Activated T-helper 1 cell treated with anti-CD3 and anti-CD28 coated beads, Interleukin-2, amount 50 U/mL, for 16 hours (primary cell): ENCODE results near the gene FRMPD4.

Experiments
- DNase-seq, 2 donors: peaks; one replicate each; pipeline ENCODE4 v3.0.0-alpha.2; 2020; ENCODE audit warnings: low read depth in 1 of 2, low spot score in 1 of 2

FRMPD4 gene

DNA sequence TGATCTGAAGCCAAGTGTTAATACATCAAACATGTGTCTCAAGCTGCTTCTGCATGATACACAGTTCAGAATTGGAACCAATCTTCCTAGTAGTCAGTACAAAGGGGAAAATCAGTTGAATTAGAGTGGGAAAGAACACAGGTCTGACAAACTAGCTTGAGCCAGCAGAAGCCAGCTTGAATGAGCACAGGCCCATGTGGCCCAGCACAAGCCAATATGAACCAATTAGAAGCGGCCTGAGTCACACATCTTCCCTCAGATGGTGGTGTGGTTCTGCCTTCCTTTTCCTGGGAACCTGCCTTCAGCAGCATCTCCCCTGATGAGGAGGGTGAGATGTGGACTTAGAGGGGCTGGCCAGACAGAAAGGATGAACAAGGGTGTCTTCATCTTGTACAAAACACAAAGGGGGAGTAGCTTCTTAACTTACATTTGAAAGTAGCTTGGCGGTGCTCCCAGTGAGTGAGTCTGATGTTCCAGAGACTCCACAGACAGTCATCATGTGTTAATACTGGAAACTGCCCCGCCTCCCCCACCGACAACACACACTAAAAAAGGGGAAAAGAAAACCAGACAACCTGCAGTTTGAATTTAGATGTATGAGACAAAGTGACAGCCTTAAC is 72.0 kb downstream of the FRMPD4 start:
- DNase-seq: no peak

DNA sequence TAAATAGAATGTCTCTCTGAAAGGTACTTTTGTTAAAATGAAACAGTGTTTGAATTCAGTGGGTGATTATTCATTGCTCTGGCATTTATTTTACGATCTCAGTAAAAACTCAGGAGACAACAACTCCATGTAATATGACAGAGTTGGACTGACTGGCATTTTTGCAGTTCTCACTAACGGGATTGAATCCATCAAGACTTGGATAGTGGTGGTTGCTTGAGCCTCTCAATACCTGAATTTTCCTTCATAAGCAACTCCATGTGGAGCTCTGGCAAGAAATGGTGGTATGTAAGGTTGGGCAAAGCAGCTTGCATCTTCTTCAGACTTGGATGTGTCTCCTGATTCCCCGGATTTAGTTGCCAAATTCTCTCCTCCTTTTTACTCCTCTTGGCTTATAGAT is 72.7 kb downstream of the FRMPD4 start:
- no peak for DNase-seq

DNA sequence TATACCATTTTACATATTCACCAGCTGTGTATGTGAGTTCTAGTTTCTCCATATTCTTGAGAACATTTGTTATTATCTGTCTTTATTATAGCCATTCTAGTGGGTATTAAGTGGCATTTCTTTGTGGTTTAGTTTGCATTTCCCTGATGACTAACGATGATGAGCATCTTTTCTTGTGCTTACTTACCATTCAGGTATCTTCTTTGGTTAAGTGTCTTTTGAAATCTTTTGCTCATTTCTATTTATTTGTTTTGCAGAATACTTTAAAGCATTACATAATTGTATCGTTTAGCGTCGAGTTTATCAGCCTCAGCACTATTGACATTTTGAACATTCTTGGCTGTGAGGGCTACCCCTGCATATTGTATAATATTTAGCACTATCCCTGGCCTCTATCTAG is 85.4 kb downstream of the FRMPD4 start:
- no peak for DNase-seq

DNA sequence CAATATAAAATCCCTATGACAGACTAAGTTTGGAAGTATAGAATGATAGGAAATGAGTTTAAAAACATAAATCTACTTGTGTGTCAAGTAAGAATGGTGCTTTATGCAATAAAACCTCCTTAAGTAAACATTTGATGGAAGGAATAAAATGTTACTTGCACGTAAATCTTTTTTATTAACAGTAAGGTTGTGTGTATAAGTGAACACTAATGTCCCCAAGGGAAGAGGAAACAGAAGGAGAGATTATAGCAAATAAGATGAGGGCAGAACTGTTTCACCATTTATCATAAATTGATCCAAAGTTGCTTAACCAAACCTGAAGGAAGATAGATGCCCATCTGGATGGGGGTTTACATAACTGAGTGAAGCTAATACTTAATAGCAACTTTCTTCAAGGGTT is 86.8 kb downstream of the FRMPD4 start:
- no peak for DNase-seq

DNA sequence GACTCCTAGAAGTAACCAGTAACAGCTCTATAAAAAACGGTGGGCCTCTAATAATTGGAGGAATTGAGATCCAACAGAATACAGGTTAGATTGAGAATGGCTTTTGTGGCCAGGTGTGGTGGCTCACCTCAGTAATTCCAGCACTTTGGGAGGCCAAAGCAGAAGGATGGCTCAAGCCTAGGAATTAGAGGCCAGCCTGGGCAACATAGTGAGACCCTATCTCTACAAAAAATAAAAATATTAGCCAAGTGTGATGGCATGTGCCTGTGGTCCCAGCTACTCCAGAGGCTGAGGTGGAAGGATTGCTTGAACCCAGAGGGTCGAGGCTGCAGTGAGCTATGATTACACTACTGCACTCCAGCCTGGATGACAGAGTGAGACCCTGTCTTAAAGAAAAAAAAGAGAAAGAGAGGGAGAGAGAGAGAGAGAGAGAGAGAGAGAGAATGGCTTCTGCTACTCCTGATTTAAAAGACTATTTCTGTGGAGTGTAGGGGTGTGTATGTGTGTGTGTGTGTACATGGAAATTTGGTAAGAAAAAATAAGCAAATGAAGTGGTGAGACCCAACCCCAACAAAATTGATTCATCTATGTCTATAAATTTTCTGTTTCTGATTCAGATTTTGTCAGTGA is 89.3 kb downstream of the FRMPD4 start:
- no peak for DNase-seq

DNA sequence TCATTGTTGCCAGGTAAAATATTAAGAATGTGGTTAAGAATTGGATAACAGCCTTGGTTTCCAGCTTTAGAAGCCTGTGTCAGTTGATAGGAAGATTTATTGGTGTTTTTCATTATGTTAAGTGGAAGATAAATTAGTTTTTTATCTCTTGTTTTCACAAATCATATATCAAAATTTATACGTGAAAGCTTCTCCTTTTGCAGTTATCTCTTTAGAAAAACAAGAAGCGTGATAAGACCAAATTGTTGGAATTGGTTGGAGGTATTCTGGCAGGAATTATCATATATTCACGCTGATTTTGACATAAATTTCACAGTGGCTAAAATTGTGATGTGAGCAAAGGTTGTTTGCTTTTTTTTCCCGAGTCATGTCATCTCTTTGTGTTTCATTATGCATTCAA is 90.6 kb downstream of the FRMPD4 start:
- DNase-seq: no peak

DNA sequence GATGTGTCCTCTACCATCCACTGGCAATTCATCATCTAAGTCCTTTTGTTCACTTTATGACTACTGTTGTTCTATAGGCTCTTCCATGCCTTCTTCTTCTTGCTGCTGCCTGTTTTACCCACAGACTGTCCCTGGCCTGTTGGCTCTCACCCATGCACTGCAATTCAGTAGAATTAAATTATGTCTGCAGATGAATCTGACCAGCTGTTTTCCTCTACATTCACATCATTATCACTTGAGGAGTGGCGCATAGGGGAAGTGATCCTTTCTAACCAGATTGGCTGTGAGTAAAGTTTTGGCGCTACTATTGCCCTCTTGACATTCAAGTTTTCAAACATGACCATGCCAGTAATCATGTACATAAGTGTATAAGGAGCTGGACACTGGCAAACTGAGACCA is 91.7 kb downstream of the FRMPD4 start:
- DNase-seq: no peak

DNA sequence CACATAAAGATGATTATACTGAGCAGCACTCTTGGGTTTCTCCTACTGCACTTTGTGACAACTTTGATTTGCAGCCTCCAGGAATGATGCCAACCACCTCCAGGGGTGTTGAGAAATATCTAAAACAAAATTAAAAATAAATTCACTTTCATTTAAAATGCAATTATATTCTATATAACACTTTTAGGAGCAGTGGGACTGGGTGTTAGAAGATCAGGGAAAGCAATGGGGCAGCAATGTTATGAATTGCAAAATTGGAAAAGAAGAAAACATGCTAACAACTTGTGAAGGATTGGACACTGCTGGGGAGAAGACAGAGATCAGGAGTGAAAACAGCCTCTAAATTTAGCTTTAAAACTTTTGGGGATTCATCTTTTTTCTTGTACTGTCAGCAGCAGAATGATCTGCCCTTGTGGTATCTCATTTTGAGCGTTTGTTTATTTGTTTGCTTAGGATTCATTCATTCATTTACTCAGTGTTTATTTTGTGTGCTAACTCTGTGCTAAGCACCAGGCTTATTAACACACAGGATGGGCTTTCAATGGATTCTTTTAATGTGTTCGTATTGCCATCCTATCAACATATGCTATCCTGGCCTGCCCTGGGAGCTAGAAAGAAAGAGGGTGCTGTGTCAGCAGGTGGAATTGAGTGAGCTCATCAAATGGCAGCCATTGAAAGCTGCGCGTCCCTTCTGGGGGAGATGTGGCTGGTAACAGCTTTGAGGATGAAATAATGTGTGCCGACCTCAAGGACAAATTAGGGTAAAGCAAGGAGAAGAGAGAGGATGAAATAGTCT is 96.5 kb downstream of the FRMPD4 start:
- DNase-seq: no peak

DNA sequence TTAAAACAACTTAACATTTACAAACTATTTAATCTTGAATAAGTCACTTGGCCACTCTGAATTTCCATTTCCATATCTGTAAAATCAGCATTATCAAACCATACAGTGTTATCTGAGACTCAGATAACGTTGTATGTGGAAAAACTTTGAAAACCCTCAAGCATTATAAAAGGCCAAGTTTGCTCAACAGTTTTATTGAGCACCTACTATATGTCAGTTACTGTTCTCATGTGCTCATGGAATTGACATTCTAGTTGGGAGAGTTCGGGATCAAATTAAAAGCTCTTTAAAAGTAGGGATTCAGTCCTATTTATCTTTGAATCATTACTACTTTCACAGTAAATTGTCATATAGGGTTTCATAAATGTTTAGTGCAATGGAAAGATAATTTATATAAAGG is 97.9 kb downstream of the FRMPD4 start:
- DNase-seq: no peak

DNA sequence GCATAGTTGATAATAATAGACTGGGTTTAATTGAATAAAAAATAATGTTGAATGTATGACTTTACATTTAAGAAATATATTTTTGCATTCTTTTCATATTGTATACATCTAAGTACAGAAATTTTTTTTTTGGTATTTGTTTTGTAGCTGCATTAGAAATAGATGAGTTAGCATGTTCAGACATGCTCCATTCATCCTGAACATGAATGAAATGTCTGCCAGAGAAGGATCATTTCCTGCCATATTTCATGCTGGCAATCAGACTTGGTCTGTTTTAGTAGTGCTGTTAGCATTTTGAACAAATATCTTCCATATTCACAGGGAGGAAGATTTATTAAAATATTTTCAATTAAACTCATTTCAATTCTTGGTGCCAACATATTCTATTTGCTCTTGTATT is 98.9 kb downstream of the FRMPD4 start:
- no peak for DNase-seq

DNA sequence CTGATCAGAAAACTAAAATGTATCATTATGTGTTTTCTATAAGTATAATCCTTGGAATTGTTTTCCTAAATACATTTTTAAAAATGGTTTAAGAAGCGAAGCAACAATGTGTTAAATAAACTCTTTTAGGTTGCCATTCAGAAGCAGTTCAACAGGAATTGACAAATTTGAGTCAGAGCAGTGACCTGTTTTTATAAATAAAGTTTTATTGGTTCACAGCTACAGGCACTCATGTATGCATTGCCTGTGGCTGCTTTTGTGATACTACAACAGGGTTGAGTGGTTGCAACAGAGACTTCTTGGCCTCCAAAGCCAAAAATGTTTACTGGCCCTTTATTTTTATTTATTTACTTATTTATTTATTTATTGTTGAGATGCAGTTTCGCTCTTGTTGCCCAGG is 99.5 kb downstream of the FRMPD4 start:
- DNase-seq: no peak

DNA sequence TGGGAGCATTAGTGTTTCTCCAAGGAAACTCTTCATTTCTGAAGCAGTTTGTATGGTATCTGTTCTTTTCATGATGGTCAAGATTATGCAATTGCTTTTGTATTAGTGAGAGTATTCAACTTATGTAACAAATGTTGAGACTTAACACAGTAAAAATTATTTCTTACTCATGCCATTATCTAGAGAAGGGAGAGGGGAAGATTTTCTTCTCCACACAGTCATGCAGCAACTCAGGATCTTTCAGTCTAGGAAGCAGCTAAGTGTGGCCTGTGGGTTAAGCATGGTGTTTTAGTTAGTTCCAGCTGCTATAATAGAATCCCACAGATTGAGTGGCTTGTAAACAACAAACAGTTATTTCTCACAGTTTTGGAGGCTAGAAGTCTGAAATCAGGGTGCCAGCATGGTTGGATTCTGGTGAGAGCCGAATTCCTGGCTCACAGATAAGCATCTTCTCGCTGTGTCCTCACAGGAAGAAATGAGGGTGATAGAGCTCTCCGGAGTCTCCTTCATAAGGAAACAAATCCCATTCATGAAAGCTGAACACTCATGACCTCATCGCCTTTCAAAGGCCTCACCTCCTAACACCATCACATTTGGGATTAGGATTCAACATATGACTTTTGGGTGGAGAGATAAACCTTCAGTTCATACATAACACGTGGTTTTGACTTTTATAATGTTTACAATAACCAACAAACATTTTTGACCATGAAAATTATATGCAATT is 101.2 kb downstream of the FRMPD4 start:
- DNase-seq: no peak

DNA sequence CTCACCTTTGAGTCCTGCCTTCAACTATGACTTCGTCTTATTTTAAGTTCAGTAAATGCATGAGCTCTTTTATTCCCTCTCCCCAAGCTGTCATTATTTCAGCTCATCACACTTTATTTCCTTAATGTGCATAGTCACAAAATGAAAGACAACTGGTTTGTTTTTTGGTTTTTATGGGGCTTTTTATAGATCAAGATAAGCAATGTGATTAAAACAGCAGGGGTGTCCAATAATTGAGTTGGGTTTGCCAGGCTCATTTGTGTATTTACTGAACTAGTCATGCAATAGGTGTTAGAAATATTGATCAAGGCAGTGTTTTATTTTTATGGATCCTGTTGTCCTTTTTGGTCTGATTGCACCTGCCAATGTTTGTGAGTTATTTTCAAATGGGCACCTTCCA is 102.2 kb downstream of the FRMPD4 start:
- DNase-seq: no peak

DNA sequence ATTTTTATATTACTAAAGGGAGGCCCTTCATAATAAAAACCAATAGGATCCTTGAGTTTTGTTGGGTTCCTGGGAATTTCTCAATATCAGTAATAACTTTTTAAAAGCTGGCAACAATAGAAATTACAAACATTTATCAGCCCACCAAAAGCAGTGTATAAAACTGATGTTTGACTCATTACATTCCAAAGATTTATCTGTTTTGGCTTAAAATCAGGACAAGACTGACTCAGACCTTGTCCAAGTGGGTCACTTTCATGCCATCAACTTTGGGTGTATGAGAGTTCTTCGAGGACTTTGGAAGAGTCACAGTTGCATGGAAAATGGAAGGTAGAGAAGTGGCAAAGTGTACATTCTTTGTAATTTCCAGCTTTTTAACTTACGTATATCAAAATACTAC is 102.8 kb downstream of the FRMPD4 start:
- no peak for DNase-seq

DNA sequence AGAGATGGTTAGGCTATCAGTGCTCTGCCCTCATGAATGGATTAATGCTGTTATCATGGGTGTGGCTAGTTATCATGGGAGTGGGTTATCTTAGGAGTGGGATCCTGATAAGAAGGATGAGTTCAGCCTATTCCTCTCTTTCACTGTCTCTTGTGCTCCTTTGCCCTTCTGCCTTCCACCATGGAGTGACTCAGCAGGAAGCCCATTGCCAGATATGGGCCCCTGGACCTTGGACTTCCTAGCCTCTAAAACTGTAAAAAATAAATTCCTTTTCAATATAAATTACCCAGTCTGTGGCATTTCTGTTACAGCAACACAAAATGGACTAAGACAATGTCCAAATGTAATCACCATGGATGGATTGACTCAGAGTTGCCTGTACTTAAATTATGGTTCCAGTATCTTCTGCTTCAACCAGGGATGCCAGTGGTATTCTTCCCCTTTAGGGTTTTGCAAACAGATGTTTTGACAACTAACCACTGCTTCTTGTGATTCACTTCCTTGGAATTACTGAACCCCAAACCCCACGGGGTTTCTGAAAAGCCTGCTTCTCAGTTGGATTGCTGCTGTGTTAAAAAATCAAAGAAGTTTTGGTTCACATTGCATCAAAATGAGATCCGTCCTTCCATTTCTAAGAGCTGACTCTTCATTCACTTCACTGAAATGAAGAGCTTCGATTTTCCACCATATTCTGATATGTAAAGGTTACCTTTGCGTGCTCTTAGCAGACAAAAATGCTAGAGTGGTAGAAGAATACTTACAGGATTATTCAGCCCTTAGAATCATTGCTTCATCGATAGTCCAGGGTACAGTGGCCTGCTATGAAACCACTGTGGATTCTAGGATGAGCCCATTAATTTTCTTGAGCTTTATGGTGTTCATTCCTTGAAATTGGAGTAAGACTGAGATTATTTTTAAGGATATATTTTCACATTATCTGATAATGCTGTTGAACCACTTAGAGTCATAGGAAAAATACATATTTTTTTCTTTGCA is 107.7 kb downstream of the FRMPD4 start:
- DNase-seq: no peak

DNA sequence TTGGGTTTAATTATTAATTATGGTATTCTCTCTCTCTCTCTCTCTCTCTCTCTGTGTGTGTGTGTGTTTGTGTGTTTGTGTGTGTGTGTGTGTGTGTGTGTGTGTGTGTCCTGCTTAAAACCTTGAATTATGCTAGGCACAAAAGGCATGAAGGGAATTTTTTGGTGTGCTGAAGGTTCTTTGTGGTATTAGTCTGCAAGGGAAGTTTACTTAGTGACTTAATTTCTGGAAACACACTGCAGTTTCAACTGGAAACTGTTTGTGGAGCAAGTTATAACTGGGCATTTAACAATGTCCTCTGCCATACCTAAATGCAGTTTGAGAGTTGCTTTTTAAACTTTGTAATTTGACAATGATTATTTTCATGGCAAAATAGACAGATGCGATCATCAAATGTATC is 111.7 kb downstream of the FRMPD4 start:
- no peak for DNase-seq

DNA sequence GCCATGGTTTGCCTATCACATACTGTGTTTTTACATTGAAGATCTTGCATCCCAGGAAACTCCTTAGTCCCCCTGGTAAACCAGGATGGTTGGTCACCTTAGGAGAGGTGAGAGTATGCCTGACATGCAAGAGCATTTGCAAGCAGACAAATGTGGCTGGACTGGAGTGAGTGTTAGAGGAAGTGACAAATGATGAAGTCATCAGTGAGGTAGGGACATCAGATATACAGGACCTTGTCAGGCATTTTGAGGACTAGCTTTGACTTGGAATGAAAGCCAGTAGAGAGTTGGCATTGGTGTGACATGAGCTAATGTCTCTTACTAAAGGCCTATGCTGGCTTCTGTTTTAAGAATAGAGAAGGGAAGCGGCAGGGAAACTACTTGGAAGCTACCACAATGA is 124.9 kb downstream of the FRMPD4 start:
- no peak for DNase-seq

DNA sequence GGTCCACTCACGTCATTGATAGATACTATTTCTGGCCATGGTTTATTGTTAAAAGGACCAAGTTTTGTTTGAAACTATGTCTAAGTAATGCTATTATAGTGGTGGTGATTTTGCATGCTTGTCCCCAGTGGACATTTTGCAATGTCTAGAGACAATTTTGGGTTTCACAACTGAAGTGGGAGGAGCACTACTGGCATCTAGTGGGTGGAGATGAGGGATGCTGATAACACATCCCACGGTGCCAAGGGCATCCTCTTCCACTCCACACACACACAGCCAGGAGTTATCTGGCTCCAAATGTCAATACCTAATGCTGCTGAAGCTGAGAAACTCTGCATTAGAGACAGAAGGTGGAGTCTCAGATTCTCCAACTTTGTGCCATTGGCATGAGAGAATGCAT is 131.2 kb downstream of the FRMPD4 start:
- DNase-seq: no peak

DNA sequence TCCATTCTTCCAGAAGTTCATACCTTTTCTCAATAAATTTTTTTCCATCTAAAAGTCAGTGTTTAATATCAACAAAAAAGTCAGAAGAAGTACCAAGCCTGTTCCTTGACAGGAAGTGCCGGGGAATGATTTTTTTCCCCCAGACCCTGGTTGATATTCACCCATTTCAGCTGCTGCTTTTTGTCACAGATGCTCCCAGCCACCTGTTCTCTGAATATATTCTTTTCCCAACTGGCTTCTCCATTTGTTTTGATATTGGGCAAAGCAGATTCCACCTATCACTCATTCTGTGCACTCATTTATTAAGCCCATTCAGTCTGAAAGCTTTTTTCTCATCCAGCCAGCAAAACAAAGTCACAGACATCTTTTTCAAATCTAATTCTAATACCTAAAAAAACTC is 139.9 kb downstream of the FRMPD4 start:
- no peak for DNase-seq

DNA sequence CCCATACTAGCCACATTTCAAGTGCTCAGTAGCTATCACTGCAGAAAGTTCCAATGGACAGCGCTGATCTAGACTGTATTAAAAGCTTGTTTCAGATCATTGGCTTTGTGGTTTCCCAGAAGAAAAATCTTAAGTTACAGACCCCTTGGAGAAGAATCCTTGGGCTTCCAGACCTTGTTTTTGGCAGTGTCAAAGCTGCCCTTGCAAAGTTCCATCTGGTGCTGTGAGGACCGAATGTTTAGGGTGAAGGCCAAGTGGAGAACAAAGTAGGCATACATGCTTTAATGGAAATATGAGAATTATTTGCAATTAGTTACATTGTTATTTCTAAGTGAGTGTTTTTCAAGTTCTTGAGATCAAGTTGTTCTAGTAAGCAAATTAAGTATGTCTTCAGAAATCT is 144.7 kb downstream of the FRMPD4 start:
- DNase-seq: no peak
